Pons (tissue), 1 donor: Measurements from ENCODE around the gene TSBP1.
"Not testable (repeated sequence)": the region's sequence is repeated elsewhere in the genome, so short reads cannot be mapped to it uniquely, and the experiment has no call there.

Experiments
- DNase-seq: peaks from one replicate; pipeline ENCODE4 v3.0.0-alpha.2; 2016; ENCODE audit warnings: low spot score

The TSBP1 gene

DNA sequence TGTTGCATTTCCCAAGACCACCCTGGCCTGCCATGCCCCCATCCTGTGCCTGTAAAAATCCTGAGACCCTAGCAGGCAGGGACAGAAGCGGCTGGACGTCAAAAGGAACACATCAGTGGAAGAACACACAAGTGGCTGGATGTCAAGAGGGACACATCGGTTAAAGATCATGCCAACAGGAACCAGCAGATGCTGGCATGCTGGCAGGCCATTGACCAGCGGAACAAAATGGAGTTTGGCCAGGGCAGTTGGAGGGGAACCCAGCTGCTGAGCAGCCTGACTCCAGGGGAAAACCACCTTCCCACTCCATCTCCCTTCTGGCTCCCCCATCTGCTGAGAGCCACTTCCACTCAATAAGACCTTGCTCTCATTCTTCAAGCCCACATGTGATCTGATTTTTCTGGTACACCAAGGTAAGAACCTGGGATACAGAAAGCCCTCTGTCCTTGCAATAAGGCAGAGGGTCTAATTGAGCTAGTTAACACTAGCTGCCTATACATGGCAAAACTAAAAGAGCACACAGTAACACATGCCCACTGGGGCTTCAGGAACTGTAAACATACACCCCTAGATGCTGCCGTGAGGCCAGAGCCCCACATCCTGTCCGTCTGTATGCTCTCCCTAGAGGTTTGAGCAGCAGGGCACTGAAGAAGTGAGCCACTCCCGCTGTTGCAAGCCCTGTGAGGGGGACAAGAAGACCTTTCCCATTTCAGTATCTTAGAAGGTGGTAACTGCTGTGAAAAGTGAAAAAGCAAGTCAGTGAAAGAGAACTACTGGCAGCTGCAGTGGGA is 4.2 kb upstream of the TSBP1 start:
- DNase-seq: no peak

DNA sequence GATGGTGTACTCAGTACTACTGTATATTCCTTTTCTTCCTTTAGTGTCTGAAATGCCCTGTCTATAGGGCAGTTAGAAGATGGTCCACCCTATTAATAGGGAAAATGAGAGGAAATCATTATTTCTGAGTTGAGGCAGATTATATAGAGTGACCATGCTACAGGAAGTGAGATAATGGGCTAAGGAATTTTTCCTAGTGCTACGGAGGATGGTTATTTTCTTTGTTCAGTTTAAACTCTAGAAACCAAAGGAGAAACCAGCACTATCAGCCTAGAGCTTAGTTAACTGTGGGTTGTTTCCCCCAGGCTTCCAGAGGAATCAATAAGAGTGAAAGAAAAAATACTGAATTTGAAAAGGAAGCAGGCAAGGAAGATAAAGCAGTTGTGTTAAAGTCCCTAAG is 474 bp downstream of the TSBP1 start:
- DNase-seq: no peak

DNA sequence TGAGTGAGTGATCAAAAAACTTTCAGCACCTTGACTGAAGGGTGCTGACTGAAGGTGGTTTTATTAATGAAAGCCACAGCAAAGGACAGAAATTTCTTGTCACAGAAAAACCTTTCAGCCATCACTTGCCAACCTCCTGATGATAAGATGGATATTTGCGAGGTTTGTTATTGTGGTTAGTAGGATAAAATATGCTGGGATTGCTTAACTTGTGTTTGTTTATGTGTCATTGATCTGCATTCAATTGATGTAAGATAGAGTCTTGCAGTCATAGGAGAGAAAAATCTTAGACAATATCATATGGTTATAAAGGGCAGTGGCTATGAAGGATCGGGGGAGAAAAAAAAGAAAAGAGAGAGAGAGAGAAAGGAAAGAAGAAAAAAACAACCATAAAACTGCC is 1.2 kb downstream of the TSBP1 start:
- DNase-seq: no peak

- DNase-seq: no peak
Measured at GRCh38 chr6:32369660-32370059, 2.0 kb downstream of the TSBP1 start.

DNA sequence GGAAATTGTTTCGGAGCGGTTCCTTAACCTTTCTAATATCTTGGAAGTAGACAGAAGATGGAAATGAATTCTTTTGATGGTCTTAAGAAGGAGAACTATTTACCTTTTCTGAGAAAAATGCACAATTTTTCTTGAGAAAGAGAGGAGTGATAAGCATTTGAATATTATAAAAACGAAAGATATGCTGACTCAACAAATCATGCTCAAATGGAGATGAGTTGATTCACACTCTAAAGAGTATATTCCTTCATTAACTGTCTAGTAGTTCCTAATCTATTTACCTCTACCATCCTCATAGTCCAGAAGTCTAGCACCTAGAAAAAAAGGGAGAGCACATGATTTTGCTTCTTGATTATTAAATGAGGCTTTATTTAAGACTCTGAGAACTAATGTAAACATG is 4.1 kb downstream of the TSBP1 start:
- no peak for DNase-seq

- not testable (repeated sequence) for DNase-seq
Measured at GRCh38 chr6:32359225-32359624, 12.5 kb downstream of the TSBP1 start.

- DNase-seq: not testable (repeated sequence)
Measured at GRCh38 chr6:32358548-32358947, 13.2 kb downstream of the TSBP1 start.

GRCh38 chr6:32355018-32355417 is 16.7 kb downstream of the TSBP1 start:
- DNase-seq: no peak

GRCh38 chr6:32353348-32353747 is 18.4 kb downstream of the TSBP1 start:
- no peak for DNase-seq

DNA sequence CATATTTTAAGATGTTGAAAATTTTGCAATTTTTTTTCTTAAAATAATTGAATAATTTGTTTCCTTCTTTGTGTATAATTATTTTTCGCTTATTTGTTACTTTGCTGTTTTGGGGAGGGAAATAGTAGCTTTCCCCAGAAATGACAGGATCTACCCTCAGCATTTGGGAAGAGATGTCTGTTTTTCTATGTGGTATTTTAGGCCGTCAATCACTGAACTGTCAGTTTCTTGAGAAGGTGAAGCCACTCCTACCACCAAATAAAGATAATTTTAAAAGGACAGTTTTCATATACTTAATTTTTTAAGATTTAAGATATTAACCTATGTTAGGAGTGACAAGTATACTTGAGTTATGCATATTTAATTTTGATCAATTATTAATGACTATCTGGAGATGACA is 31.5 kb downstream of the TSBP1 start:
- no peak for DNase-seq

DNA sequence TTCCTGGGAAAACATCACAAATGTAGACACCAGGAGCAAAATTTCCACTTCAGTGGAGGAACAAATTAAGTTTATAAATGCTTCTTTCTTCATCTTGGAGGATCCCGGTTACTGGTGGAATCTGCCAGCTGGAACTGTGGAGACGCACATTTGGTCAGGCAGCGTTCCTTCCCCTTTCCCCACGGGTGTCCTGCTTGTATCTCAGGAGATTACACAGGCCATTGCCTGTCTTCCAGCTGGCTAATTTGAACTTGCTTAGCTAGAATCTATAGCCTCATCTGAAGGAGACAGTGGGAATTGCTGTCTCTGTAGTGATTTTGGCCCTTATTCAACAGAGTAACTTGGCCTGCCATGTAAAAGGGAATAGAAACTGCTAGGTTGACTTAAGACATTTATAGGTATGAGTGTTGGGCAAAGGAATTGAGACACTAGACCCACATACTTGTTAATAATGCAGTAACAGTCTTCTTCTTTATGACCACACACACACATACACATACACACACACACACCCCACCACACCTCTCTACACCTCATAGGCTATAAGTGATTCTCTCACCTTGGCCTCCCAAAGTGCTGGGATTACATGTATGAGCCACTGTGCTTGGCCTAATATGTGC is 34.4 kb downstream of the TSBP1 start:
- DNase-seq: peak; percentile 9

- DNase-seq: no peak
Measured at GRCh38 chr6:32332433-32332832, 39.3 kb downstream of the TSBP1 start.

DNA sequence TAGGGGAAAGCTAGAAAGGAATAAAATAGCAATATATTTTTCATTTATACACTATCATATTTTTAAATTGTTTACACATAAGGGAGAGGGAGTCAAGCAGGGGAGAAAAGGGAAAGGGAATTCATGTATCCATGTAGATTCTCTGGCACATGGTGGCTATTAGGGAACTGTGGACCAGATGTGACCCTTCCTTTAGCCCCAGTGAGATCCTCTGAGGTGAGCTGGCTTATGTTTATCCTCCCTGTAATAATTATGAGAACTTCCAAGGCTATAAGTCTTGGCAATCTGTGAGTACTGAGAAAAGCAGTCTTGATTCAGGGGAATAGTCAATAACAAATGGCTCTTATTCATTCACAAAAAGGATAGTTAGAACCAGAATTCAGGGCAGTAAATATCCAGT is 42.6 kb downstream of the TSBP1 start:
- no peak for DNase-seq

DNA sequence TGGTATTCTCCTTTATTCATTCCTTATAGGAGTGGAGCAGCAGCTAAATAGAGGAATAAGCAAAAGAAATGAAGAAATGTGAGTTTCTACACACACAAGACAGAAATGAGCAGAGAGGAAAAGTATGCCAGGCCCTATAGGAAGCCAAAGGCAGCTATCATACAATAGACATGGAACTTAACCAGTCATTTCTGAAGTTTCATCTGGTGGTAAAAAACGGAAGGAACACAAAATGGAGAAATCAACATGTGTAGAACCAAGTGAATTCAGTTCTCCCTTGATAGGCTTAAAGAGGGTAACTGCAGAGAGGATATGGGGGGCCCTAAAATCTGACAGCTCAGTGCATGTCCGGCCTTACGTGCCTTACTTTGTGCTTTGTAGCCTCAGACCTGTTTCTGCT is 44.6 kb downstream of the TSBP1 start:
- peak; percentile 24 for DNase-seq

DNA sequence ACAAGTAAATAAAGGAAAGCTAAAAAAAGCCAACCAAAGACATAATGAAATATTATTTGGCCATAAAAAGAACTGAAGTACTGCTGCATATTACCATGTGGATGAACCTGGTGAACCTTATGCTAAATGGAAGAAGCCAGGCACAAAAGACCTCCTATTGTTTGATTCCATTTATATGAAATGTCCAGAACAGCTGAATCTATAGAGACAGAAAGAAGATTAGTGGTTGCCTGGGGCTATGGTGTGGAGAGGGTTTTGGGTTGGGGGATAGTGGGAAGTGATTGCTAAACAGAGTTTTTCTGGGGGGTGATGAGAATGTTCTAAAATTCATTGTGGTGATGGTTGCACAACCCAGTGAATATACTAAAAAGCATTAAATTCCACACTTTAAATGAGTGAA is 53.2 kb downstream of the TSBP1 start:
- no peak for DNase-seq

DNA sequence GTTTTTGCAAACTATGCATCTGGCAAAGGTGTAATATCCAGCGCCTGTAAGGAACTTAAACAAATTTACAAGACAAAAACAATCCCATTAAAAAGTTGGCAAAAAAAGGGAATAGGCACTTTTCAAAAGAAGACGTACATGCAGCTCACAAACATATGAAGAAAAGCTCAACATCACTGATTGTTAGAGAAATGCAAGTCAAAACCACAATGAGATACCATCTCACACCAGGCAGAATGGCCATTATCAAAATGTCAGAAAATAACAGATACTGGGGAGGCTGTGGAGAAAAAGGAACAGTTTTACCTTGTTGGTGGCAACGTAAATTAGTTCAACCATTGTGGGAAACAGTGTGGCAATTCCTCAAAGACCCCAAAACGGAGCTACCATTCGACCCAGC is 54.2 kb downstream of the TSBP1 start:
- DNase-seq: no peak

GRCh38 chr6:32313964-32314363 is 57.7 kb downstream of the TSBP1 start:
- no peak for DNase-seq

DNA sequence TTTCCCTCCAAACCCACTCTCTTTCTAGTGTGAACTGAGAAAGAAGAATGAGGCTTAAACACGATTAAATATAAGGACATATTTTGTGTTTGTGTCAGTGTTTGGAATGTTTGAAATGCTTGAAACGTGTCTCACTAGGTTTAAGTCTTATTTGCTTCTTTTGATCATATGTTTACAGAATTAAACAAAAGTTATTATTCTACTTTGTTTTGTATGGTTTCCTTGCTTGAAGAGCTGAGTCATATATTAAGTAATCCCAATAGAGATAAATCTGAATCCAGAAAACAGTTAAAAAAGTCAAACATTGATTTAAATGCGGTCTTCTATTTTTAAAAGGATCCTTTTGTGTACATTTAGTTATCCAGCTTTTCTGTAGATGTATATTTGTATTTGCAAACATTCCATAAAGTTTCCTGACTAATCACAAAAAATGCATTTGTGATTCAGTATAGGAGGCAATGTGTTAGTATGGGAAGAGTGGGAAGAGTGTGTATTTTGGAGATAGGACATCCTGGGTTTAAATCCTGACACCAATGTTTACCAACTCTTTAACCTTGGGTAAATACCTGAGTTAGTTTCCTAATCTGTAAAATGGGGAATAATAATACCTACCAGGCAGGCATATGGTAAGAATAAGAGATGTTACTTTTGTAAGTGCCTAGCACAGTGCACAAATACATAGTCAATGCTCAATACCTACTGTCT is 72.9 kb downstream of the TSBP1 start:
- DNase-seq: no peak

- not testable (repeated sequence) for DNase-seq
Measured at GRCh38 chr6:32294980-32295379, 76.7 kb downstream of the TSBP1 start.

DNA sequence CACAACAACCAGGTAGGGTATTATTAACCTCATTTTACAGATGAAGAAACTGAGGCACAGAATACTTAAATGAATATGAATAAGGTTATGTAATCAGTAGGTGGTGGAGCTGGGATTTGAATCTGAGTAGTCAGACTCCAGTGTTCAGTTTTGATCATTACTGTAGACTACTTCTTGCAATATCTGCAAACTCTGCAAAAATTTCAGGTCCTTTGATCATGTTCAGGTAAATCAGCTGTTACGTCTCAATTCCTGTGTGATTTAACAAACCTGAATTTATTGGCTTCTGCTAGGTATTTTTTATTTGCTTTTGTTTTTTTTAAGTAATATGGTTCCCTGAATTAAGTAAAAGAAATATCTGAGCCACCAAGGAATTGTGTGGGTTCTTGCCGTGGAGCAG is 77.1 kb downstream of the TSBP1 start:
- DNase-seq: no peak

GRCh38 chr6:32293695-32294094 is 78.0 kb downstream of the TSBP1 start:
- no peak for DNase-seq

DNA sequence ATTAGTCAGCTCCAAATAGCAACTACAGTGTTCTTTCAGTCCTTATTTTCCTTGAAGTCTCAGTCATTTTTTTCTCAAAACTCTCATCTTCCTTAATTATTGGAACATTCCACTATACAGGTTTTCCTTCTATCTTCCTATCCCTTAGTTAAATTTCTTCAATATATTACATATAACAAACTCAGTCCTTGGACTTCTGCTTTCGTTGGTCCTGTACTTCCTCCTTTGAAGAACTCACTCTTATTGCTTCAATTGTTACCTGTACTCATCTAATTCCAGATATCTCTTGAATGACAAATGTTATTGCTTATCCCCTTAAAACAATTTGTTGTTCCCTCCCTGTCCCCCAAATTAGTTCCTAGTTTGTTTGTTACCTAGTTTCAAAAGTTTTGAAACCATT is 80.2 kb downstream of the TSBP1 start:
- peak; percentile 12 for DNase-seq

DNA sequence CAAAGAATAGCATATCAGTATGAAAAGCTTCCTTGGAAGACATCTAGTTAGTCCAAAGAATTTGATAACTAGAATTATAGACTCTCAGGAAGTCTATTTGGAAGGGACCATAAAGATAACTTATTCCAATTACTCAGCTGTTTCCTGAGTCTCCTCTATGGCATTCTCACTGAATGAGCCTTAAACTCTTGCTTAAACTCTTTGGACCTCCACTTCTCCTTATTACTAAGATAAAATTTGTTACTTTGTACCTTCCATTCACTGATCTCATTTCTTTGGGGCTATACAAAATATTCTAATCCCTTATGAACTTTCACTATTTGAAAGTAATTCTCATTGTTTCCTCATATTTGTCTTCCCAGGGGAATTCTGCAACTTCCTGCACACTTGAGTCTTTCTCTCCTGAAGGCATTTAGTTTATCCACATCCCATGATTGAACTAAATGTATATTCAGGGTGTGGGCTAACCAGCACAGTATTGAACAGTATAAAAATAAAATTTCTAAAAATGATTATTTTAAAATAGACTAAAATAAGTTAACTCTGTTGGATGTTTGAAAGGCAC is 80.7 kb downstream of the TSBP1 start:
- DNase-seq: no peak
